Kidney epithelial cell (primary cell): ENCODE data around the gene MOSPD3. TPM values are rescaled to one million over a fixed set of nuclear protein-coding genes. Genes with fewer than 3 reads are reported as not detected.
A peak's percentile ranks its signal among the peaks of the same experiment; 100 is the strongest.

Experiments
- DNase-seq: peaks from one replicate; pipeline ENCODE4 v3.0.0-alpha.2; 2010; ENCODE audit warnings: low read depth
- H3K27me3 ChIP-seq: 2 replicates; pipeline ENCODE4 v1.6.0; 2011; ENCODE audit warnings: low read length; ENCODE audit not compliant: control insufficient read depth, insufficient read depth
- H3K36me3 ChIP-seq: 2 replicates; pipeline ENCODE4 v1.5.1; 2011; ENCODE audit warnings: low read length; ENCODE audit not compliant: control insufficient read depth, insufficient read depth
- H3K4me3 ChIP-seq: 2 replicates; pipeline ENCODE4 v1.5.1; 2011; ENCODE audit warnings: low read depth, mild to moderate bottlenecking, control low read depth, low read length
- CTCF ChIP-seq: IDR thresholded peaks from 2 replicates; pipeline ENCODE4 v1.5.1; 2011; ENCODE audit warnings: mild to moderate bottlenecking, moderate library complexity, low read length, control low read depth, inconsistent platforms; ENCODE audit not compliant: insufficient read depth, poor library complexity, severe bottlenecking
- total RNA-seq: library from RNA; depleted of rRNA; stranded (reverse); fragments of >200 nt; gene quantifications from 2 replicates; pipeline ENCODE4 v1.2.3, GENCODE V29; 2015

The MOSPD3 gene
- total RNA-seq, 1 donor from 2014 or later = 14.5 TPM

GRCh38 chr7:100599911-100600729 is 12.2 kb upstream of the MOSPD3 start:
- no peak for DNase-seq
- Histone ChIP-seq H3K27me3 (no peaks in the 10 kb centered on the region), H3K4me3 (no peak overlapping the region), H3K36me3 (no peaks in the 10 kb centered on the region)
- no peak for TF ChIP-seq CTCF

DNA sequence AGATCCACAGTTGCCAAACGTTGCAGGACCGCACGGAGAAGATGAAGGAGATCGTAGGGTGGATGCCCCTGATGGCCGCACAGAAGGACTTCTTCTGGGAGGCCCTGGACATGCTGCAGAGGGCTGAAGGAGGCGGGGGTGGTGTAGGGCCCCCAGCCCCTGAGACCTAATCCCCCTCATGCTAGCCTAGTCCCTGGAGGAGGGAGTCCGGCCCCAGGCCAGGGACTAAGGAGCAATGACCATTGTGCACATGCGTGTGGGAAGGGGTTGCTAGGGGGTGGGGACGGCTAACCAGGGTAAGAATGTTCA is 11.7 kb upstream of the MOSPD3 start:
- no peaks in the 10 kb centered on the region for H3K36me3 ChIP-seq
- no peak for TF ChIP-seq CTCF
- DNase-seq = no peak
- H3K27me3 ChIP-seq = no peaks in the 10 kb centered on the region
- no peak overlapping the region for H3K4me3 ChIP-seq

DNA sequence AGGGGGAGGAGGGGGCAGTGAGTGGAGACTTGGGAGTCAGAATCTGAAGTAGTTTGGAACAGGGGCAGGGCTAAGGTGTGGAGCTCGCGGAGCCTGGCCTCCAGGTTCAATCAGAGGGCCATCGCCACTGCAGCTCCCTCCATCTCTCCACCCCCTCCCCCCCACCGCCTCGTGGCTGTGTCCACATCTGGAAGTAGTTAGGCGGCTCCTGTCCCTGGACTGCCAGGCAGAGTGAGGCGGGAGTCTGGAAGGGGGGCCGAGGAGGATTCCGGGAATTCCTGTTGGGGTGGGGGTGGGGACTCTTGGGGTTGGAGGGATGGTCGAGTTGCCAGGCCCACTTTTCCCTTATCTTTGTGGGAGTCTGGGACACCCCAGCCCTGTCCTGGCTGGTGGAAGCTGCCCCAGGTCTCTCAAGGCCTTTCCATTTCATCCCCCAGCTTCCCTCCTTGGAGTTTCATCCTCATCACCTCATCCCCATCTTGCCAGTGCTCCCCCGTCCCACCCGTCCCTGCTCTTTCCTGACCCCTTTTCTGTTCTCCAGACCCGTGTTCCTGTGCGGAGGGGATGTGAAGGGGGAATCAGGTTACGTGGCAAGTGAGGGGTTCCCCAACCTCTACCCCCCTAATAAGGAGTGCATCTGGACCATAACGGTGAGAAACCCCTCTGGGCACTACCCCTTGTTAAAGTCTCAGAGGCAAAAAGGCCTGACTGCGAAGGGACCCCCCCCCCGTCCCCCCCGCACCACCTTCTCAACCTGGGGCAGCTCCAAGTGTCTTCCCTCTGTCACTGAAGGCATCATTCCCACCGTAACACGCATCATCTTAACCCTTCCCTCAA is 9.2 kb upstream of the MOSPD3 start:
- Histone ChIP-seq H3K27me3 (no peaks in the 10 kb centered on the region), H3K4me3 (peak overlapping the region; percentile 51), H3K36me3 (no peaks in the 10 kb centered on the region)
- no peak for DNase-seq
- no peak for TF ChIP-seq CTCF

DNA sequence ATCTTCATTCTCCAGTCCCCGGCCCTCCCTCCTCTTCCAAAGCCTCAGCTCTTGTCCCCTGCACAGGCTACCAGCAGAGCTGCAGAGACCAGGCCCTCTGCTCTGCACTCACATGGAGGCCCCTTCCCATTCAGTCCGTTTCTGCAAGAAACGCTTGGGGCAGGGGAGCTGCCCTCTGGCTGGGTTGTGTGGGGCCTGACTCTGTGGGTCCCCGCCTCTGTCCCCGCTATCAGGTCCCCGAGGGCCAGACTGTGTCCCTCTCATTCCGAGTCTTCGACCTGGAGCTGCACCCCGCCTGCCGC is 8.7 kb upstream of the MOSPD3 start:
- no peaks in the 10 kb centered on the region for H3K36me3 ChIP-seq
- TF ChIP-seq CTCF = no peak
- no peak for DNase-seq
- H3K27me3 ChIP-seq = no peaks in the 10 kb centered on the region
- peak overlapping the region; percentile 51 for H3K4me3 ChIP-seq

- peak; percentile 54 for TF ChIP-seq CTCF
- Histone ChIP-seq H3K4me3 (peak overlapping the region; percentile 51), H3K27me3 (no peaks in the 10 kb centered on the region), H3K36me3 (no peaks in the 10 kb centered on the region)
- DNase-seq = no peak
Observed at GRCh38 chr7:100604028-100604975, 8.0 kb upstream of the MOSPD3 start.
